Suprapubic skin (tissue), 4 donors: ENCODE data around the gene DSC2. TPM values are rescaled to one million over a fixed set of nuclear protein-coding genes. Genes with fewer than 3 reads are reported as not detected.

Experiments
- DNase-seq, 2 donors: peaks; one replicate each; pipeline ENCODE4 v3.0.0-alpha.2; 2019; ENCODE audit warnings: low spot score in 2 of 2
- H3K27ac ChIP-seq: fragments of 200-600 bp; sonication (generic); one replicate; pipeline ENCODE4 v1.5.1; 2019
- H3K27me3 ChIP-seq: fragments of 200-600 bp; sonication (generic); one replicate; pipeline ENCODE4 v1.5.1; 2019
- H3K36me3 ChIP-seq: fragments of 200-600 bp; sonication (generic); one replicate; pipeline ENCODE4 v1.5.1; 2019
- H3K4me1 ChIP-seq: fragments of 200-600 bp; sonication (generic); one replicate; pipeline ENCODE4 v1.5.1; 2019
- H3K4me3 ChIP-seq: fragments of 200-600 bp; sonication (generic); one replicate; pipeline ENCODE4 v1.5.1; 2019; ENCODE audit warnings: mild to moderate bottlenecking
- H3K9me3 ChIP-seq: fragments of 200-600 bp; sonication (generic); one replicate; pipeline ENCODE4 v1.5.1; 2019
- EP300 ChIP-seq: sonication (generic); formaldehyde crosslinking; IDR thresholded peaks from one replicate; pipeline ENCODE4 v1.6.1; 2017; ENCODE audit warnings: antibody characterized with exemption
- POLR2A ChIP-seq, 2 donors: fragments of 450-650 bp; IDR thresholded peaks; one replicate each; pipeline ENCODE4 v1.6.1; 2017; ENCODE audit warnings: antibody characterized with exemption in 2 of 2, mild to moderate bottlenecking in 2 of 2, moderate library complexity in 2 of 2
- POLR2AphosphoS5 ChIP-seq, 3 donors: sonication (generic); formaldehyde crosslinking; IDR thresholded peaks; one replicate each; pipeline ENCODE4 v1.6.1; 2017; ENCODE audit warnings: antibody characterized with exemption in 3 of 3
- WGBS: methylation state at CpG from one replicate; pipeline ENCODE4 v1.1.5; 2018; 5-methylcytosine and 5-hydroxymethylcytosine counted together
- total RNA-seq, 4 donors: library from RNA; depleted of rRNA; stranded (reverse); fragments of >200 nt; gene quantifications; one replicate each; pipeline ENCODE4 v1.1.0, GENCODE V29; 2016
- TF ChIP-seq, protein P1 (sequence below), 2 donors: fragments of 200-600 bp in 1 of 2; fragments of 450-650 bp in 1 of 2; sonication (generic) in 1 of 2; IDR thresholded peaks; one replicate each; pipeline ENCODE4 v1.5.1; 2016 to 2019; ENCODE audit warnings: antibody characterized with exemption in 2 of 2, mild to moderate bottlenecking in 1 of 2, moderate library complexity in 1 of 2

Gene DSC2
- total RNA-seq, 4 donors from 2014 or later: 26.2 to 36.4 (median 32.3) TPM

DNA sequence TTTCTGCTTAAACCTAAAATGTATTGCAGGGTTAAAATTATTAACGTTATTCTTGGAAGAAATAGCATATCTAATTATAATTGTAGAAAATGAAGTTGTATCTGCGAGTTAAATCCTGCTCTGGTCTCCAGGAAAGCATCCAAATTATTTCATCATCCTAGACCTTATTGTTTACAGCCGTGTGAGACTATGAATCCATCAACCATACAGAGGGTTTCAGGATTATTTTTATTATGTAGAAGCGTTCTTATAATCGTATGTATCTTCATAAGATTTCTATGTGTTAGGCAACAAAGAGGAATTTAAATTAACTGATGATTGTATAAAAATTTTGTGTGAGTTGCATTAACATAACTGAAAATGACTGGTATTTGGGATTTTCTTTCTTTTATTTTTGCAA, 45.2 kb downstream of the DSC2 start:
- no peak for TF ChIP-seq EP300
- no peak for TF ChIP-seq POLR2A (IDR thresholded peaks at IDR 0.05)
- TF ChIP-seq, protein P1, sequence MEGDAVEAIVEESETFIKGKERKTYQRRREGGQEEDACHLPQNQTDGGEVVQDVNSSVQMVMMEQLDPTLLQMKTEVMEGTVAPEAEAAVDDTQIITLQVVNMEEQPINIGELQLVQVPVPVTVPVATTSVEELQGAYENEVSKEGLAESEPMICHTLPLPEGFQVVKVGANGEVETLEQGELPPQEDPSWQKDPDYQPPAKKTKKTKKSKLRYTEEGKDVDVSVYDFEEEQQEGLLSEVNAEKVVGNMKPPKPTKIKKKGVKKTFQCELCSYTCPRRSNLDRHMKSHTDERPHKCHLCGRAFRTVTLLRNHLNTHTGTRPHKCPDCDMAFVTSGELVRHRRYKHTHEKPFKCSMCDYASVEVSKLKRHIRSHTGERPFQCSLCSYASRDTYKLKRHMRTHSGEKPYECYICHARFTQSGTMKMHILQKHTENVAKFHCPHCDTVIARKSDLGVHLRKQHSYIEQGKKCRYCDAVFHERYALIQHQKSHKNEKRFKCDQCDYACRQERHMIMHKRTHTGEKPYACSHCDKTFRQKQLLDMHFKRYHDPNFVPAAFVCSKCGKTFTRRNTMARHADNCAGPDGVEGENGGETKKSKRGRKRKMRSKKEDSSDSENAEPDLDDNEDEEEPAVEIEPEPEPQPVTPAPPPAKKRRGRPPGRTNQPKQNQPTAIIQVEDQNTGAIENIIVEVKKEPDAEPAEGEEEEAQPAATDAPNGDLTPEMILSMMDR (IDR thresholded peaks at IDR 0.05): no peak
- TF ChIP-seq POLR2AphosphoS5 (IDR thresholded peaks at IDR 0.05): no peak
- 26% methylated on average over 5 of the region's 5 CpGs for WGBS
- Histone ChIP-seq H3K4me3 (no peak overlapping the region), H3K9me3 (no peaks in the 10 kb centered on the region), H3K27ac (no peak overlapping the region), H3K27me3 (no peaks in the 10 kb centered on the region), H3K4me1 (peaks cover 17% of the 10 kb centered on the region), H3K36me3 (no peaks in the 10 kb centered on the region)
- no peak for DNase-seq

DNA sequence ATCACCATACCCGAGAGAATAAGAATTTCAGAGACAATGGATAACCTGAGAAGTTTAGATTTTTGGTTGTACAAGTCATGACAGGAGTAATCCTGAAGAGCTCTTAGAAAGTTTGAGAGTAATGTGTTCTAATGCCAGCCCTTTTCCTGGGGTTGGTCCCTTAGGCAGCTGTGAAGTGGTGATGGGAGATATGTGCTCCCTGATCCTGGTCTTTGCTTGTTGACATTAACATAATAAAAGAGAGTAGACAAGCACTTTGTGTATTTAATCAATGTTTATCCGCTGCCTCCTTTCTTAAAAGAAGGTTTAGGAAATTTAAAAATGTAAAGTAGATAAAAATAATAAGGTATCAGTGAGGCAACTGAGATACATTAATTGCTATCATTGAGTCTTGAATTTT, 45.9 kb downstream of the DSC2 start:
- WGBS: 61% methylated on average over 2 of the region's 2 CpGs

DNA sequence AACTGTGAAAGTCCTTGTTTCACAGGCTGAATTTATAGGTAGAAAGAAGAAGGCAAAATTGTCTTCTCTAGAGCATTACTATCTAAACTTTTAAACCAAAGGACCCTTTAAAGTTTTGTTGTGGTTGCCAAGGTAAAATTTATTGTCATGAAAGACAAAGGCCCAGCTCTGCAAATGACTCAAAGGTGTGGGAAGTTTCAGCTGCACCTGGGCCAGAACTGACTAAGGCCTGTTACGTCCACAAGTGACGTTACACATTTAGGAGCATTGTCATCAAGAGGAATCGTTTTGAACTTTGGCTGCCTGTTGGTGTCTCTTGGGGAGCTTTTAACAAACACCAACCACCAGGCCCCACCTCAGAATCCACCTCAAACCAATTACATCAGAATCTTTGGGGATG, 51.6 kb downstream of the DSC2 start:
- H3K27me3 ChIP-seq: no peaks in the 10 kb centered on the region
- H3K36me3 ChIP-seq: no peaks in the 10 kb centered on the region
- no peak overlapping the region for H3K27ac ChIP-seq
- no peak overlapping the region for H3K4me3 ChIP-seq
- no peak for DNase-seq
- 63% methylated on average over 3 of the region's 3 CpGs for WGBS
- TF ChIP-seq EP300: no peak
- TF ChIP-seq, protein P1 (IDR thresholded peaks at IDR 0.05): no peak
- H3K9me3 ChIP-seq: no peaks in the 10 kb centered on the region
- peaks cover 9% of the 10 kb centered on the region for H3K4me1 ChIP-seq

More for the DNA sequence above, 45.9 kb downstream of the DSC2 start:
- H3K36me3 ChIP-seq: no peaks in the 10 kb centered on the region
- DNase-seq: no peak
- H3K4me3 ChIP-seq: no peak overlapping the region
- TF ChIP-seq EP300 (no peak), POLR2A (IDR thresholded peaks at IDR 0.05) (no peak), POLR2AphosphoS5 (IDR thresholded peaks at IDR 0.05) (no peak)
- TF ChIP-seq, protein P1 (IDR thresholded peaks at IDR 0.05): no peak
- no peaks in the 10 kb centered on the region for H3K9me3 ChIP-seq
- H3K27ac ChIP-seq: no peak overlapping the region
- peaks cover 10% of the 10 kb centered on the region for H3K4me1 ChIP-seq
- H3K27me3 ChIP-seq: no peaks in the 10 kb centered on the region

DNA sequence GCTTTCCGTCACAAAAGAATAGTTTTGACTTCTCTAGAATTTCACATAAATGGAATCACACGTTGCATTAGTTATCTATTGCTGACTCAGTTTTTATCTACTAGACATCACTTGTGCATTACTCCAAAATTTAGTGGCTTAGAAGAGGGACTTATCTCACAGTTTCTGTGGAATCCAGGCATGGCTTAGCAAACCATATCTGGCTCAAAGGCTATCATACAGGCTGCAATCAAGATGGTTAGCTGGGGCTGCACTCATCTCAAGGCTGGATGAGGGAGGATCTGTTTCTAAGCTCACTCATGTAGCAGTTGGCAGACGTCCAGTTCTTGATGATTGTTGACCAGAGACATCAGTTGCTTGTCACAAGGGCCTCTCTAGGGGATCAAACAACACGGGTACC, 53.0 kb downstream of the DSC2 start:
- Histone ChIP-seq H3K4me3 (no peak overlapping the region), H3K4me1 (peaks cover 9% of the 10 kb centered on the region), H3K27me3 (no peaks in the 10 kb centered on the region), H3K9me3 (no peaks in the 10 kb centered on the region), H3K27ac (no peak overlapping the region), H3K36me3 (no peaks in the 10 kb centered on the region)
- no peak for TF ChIP-seq POLR2AphosphoS5 (IDR thresholded peaks at IDR 0.05)
- no peak for TF ChIP-seq POLR2A (IDR thresholded peaks at IDR 0.05)
- TF ChIP-seq EP300: no peak
- TF ChIP-seq, protein P1 (IDR thresholded peaks at IDR 0.05): no peak
- no peak for DNase-seq
- 32% methylated on average over 4 of the region's 4 CpGs for WGBS

DNA sequence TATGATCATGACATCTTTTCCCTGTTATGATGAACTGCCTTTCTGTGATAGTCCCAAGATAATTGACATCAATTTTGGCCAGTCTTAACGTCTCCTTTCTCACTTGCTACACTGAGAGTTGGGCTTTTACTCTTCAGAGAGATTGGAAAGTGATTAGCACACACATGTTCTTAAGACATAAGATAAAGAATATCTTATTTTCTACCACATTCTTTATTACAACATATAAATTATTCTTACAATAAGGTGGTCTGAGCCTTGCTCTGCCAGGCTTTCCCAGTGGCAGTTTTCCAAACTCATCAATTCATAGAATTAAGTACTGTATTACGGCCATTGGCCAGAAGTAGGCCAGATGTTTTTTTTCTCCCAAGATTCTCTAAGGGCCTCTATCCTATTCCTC, 54.0 kb downstream of the DSC2 start:
- Histone ChIP-seq H3K36me3 (no peaks in the 10 kb centered on the region), H3K27ac (no peak overlapping the region), H3K27me3 (peaks cover 6% of the 10 kb centered on the region), H3K9me3 (no peaks in the 10 kb centered on the region), H3K4me1 (peaks cover 9% of the 10 kb centered on the region), H3K4me3 (no peak overlapping the region)
- WGBS: 43% methylated on average over 2 of the region's 2 CpGs
- DNase-seq: no peak
- TF ChIP-seq, protein P1 (IDR thresholded peaks at IDR 0.05): no peak
- TF ChIP-seq POLR2AphosphoS5 (IDR thresholded peaks at IDR 0.05) (no peak), POLR2A (IDR thresholded peaks at IDR 0.05) (no peak), EP300 (no peak)
